Fibroblast of skin of left quadriceps (primary cell): ENCODE results near the gene ZNF597.
"Not testable (repeated sequence)": the region's sequence is repeated elsewhere in the genome, so short reads cannot be mapped to it uniquely, and the experiment has no call there.

ENCODE experiments used
- DNase-seq, 2 experiments: peaks; one replicate each; pipeline ENCODE4 v3.0.0-alpha.2; 2013; ENCODE audit warnings: low read depth in 2 of 2

Gene ZNF597

GRCh38 chr16:3475604-3476375, 32.5 kb upstream of the ZNF597 start:
- DNase-seq = no peak

GRCh38 chr16:3474870-3475269, 31.6 kb upstream of the ZNF597 start:
- not testable (repeated sequence) for DNase-seq

- DNase-seq = no peak
These were observed 31.0 kb upstream of the ZNF597 start for GRCh38 chr16:3474136-3474779.

- DNase-seq = not testable (repeated sequence)
These were observed 30.3 kb upstream of the ZNF597 start for GRCh38 chr16:3473596-3473943.

- DNase-seq = no peak
These were observed 29.7 kb upstream of the ZNF597 start for GRCh38 chr16:3472878-3473595.

GRCh38 chr16:3471518-3472176, 28.3 kb upstream of the ZNF597 start:
- DNase-seq = no peak

GRCh38 chr16:3470723-3471122, 27.4 kb upstream of the ZNF597 start:
- DNase-seq = no peak

- no peak for DNase-seq
These were observed 26.4 kb upstream of the ZNF597 start for GRCh38 chr16:3469736-3470135.

GRCh38 chr16:3468501-3468900, 25.2 kb upstream of the ZNF597 start:
- DNase-seq = no peak

- peak; percentile 15 to 20 for DNase-seq
These were observed 24.6 kb upstream of the ZNF597 start for GRCh38 chr16:3467921-3468320.

GRCh38 chr16:3467182-3467581, 23.9 kb upstream of the ZNF597 start:
- no peak for DNase-seq

- DNase-seq = no peak
These were observed 22.7 kb upstream of the ZNF597 start for GRCh38 chr16:3465911-3466584.

- no peak for DNase-seq
These were observed 22.0 kb upstream of the ZNF597 start for GRCh38 chr16:3465301-3465700.

- DNase-seq = no peak
These were observed 17.8 kb upstream of the ZNF597 start for GRCh38 chr16:3461151-3461550.

- no peak for DNase-seq
These were observed 17.3 kb upstream of the ZNF597 start for GRCh38 chr16:3460585-3460984.

GRCh38 chr16:3460121-3460520, 16.8 kb upstream of the ZNF597 start:
- no peak for DNase-seq

GRCh38 chr16:3459401-3460090, 16.2 kb upstream of the ZNF597 start:
- DNase-seq = no peak

- no peak for DNase-seq
These were observed 15.6 kb upstream of the ZNF597 start for GRCh38 chr16:3458852-3459361.

- peak; percentile 12 to 22 for DNase-seq
These were observed 15.1 kb upstream of the ZNF597 start for GRCh38 chr16:3458278-3458851.

GRCh38 chr16:3457434-3458252, 14.3 kb upstream of the ZNF597 start:
- DNase-seq = peak; percentile 76 to 79
